ENCODE data around the gene MOB3C.
"Not testable (repeated sequence)": the region's sequence is repeated elsewhere in the genome, so short reads cannot be mapped to it uniquely, and the experiment has no call there.

MOB3C gene

GRCh38 chr1:46616277-46617107 lies at the start of gene MOB3C:
Gene MOB3C (minus strand): TSS chr1:46616811. CDS start chr1:46613321, 3,490 bp downstream.
- DNase-seq (ENCODE audit: low spot score), result peak; percentile 34

GRCh38 chr1:46665983-46666382 lies 49.4 kb upstream of the MOB3C start:
- no peak for DNase-seq (ENCODE audit: low spot score)

GRCh38 chr1:46662919-46663318 lies 46.3 kb upstream of the MOB3C start:
- DNase-seq (ENCODE audit: low spot score), result not testable (repeated sequence)

- DNase-seq (ENCODE audit: low spot score), result not testable (repeated sequence)
These were observed 43.5 kb upstream of the MOB3C start for GRCh38 chr1:46660116-46660515.

GRCh38 chr1:46659307-46659870 lies 42.8 kb upstream of the MOB3C start:
- DNase-seq (ENCODE audit: low spot score), result no peak

- no peak for DNase-seq (ENCODE audit: low spot score)
These were observed 41.2 kb upstream of the MOB3C start for GRCh38 chr1:46657775-46658174.

GRCh38 chr1:46656643-46657042 lies 40.0 kb upstream of the MOB3C start:
- no peak for DNase-seq (ENCODE audit: low spot score)

GRCh38 chr1:46655848-46656247 lies 39.2 kb upstream of the MOB3C start:
- no peak for DNase-seq (ENCODE audit: low spot score)

- DNase-seq (ENCODE audit: low spot score), result not testable (repeated sequence)
These were observed 38.1 kb upstream of the MOB3C start for GRCh38 chr1:46654698-46655097.

- no peak for DNase-seq (ENCODE audit: low spot score)
These were observed 37.4 kb upstream of the MOB3C start for GRCh38 chr1:46654012-46654411.

GRCh38 chr1:46653405-46653958 lies 36.9 kb upstream of the MOB3C start:
- DNase-seq (ENCODE audit: low spot score), result no peak

GRCh38 chr1:46652321-46653100 lies 35.9 kb upstream of the MOB3C start:
- DNase-seq (ENCODE audit: low spot score), result no peak

- not testable (repeated sequence) for DNase-seq (ENCODE audit: low spot score)
These were observed 34.5 kb upstream of the MOB3C start for GRCh38 chr1:46651152-46651551.

- no peak for DNase-seq (ENCODE audit: low spot score)
These were observed 33.9 kb upstream of the MOB3C start for GRCh38 chr1:46650491-46650890.

- DNase-seq (ENCODE audit: low spot score), result no peak
These were observed 33.2 kb upstream of the MOB3C start for GRCh38 chr1:46649764-46650163.

GRCh38 chr1:46647611-46648010 lies 31.0 kb upstream of the MOB3C start:
- DNase-seq (ENCODE audit: low spot score), result no peak

GRCh38 chr1:46646844-46647243 lies 30.2 kb upstream of the MOB3C start:
- peak; percentile 42 for DNase-seq (ENCODE audit: low spot score)

- DNase-seq (ENCODE audit: low spot score), result no peak
These were observed 29.7 kb upstream of the MOB3C start for GRCh38 chr1:46646331-46646730.

- DNase-seq (ENCODE audit: low spot score), result no peak
These were observed 29.2 kb upstream of the MOB3C start for GRCh38 chr1:46645815-46646214.

GRCh38 chr1:46643368-46643775 lies 26.8 kb upstream of the MOB3C start:
- DNase-seq (ENCODE audit: low spot score), result peak; percentile 84

GRCh38 chr1:46642115-46642680 lies 25.6 kb upstream of the MOB3C start:
- no peak for DNase-seq (ENCODE audit: low spot score)

- no peak for DNase-seq (ENCODE audit: low spot score)
These were observed 22.9 kb upstream of the MOB3C start for GRCh38 chr1:46639547-46639946.
